IMR-90 (cell line): ENCODE data around the gene SH3D21. TPM values are rescaled to one million over a fixed set of nuclear protein-coding genes. Genes with fewer than 3 reads are reported as not detected.

Source experiments
- ATAC-seq: fragments of 200-7000 bp; cut with Tn5 transposase; 2 replicates; pipeline ENCODE4 v1.9.1; 2020; ENCODE audit warnings: low read depth, mild to moderate bottlenecking, moderate library complexity
- BruUV-seq: library from RNA; stranded (reverse); fragments of 400-500 nt; replicated peaks from 2 replicates; lab custom pipeline; 2021; lab: Mats Ljungman, UMichigan
- CTCF ChIA-PET: fragments of 300-600 bp; formaldehyde crosslinking; extraction: SDS; loops from one replicate; lab custom pipeline; 2021; ENCODE audit warnings: antibody characterized with exemption; lab: Yijun Ruan, JAX
- POLR2A ChIA-PET: fragments of 300-600 bp; sonication (Branson Sonifier 250); formaldehyde crosslinking; loops from one replicate; lab custom pipeline; 2022; ENCODE audit warnings: antibody characterized with exemption; ENCODE audit not compliant: unreplicated experiment; lab: Charles Lee
- DNase-seq: peaks from one replicate; pipeline ENCODE4 v3.0.0; 2013
- H2AFZ ChIP-seq: replicated peaks from 2 replicates; pipeline ENCODE3; 2013; ENCODE audit warnings: low read length, mild to moderate bottlenecking; ENCODE audit not compliant: poor library complexity
- H2AK5ac ChIP-seq: 2 replicates; pipeline ENCODE4 v1.6.1; 2013; ENCODE audit warnings: low read depth, low read length, inconsistent platforms
- H2AK9ac ChIP-seq: replicated peaks from 2 replicates; pipeline ENCODE3; 2013; ENCODE audit warnings: mild to moderate bottlenecking, low read depth, low read length, moderate library complexity; ENCODE audit not compliant: poor library complexity
- H2BK120ac ChIP-seq: 2 replicates; pipeline ENCODE4 v1.6.1; 2013; ENCODE audit warnings: low read depth, low read length, inconsistent platforms
- H2BK15ac ChIP-seq: 3 replicates; pipeline ENCODE4 v1.6.1; 2013; ENCODE audit warnings: low read depth, low read length, inconsistent platforms
- H2BK20ac ChIP-seq: 2 replicates; pipeline ENCODE4 v1.6.1; 2013; ENCODE audit warnings: low read depth, mild to moderate bottlenecking, inconsistent platforms, low read length, moderate library complexity
- H2BK5ac ChIP-seq: 2 replicates; pipeline ENCODE4 v1.6.1; 2013; ENCODE audit warnings: mild to moderate bottlenecking, low read depth, low read length, inconsistent platforms; ENCODE audit not compliant: poor library complexity, severe bottlenecking
- H3K14ac ChIP-seq: replicated peaks from 2 replicates; pipeline ENCODE4 v1.6.1; 2013; ENCODE audit warnings: low read depth, low read length, inconsistent platforms
- H3K18ac ChIP-seq: 2 replicates; pipeline ENCODE4 v1.6.1; 2013; ENCODE audit warnings: low read depth, low read length, control low read depth
- H3K23ac ChIP-seq: 2 replicates; pipeline ENCODE4 v1.6.1; 2013; ENCODE audit warnings: low read depth, low read length, inconsistent platforms
- H3K27ac ChIP-seq: 2 replicates; pipeline ENCODE4 v1.5.1; 2013; ENCODE audit warnings: mild to moderate bottlenecking, control low read depth, low read length; ENCODE audit not compliant: insufficient read depth
- H3K27me3 ChIP-seq: 2 replicates; pipeline ENCODE4 v1.6.1; 2013; ENCODE audit warnings: low read length; ENCODE audit not compliant: control insufficient read depth, insufficient read depth
- H3K36me3 ChIP-seq: 2 replicates; pipeline ENCODE4 v1.6.1; 2013; ENCODE audit warnings: low read length, mixed read lengths; ENCODE audit not compliant: control insufficient read depth, insufficient read depth
- H3K4ac ChIP-seq: 2 replicates; pipeline ENCODE4 v1.6.1; 2013; ENCODE audit warnings: low read depth, low read length, inconsistent platforms
- H3K4me1 ChIP-seq: 2 replicates; pipeline ENCODE4 v1.6.1; 2013; ENCODE audit warnings: low read length, mixed read lengths; ENCODE audit not compliant: control insufficient read depth, insufficient read depth
- H3K4me2 ChIP-seq: 2 replicates; pipeline ENCODE4 v1.6.1; 2013; ENCODE audit warnings: low read depth, mild to moderate bottlenecking, control low read depth, low read length, moderate library complexity
- H3K4me3 ChIP-seq: 2 replicates; pipeline ENCODE4 v1.5.1; 2013; ENCODE audit warnings: low read depth, mild to moderate bottlenecking, control low read depth, low read length, moderate library complexity; ENCODE audit not compliant: insufficient read depth
- H3K56ac ChIP-seq: 2 replicates; pipeline ENCODE4 v1.6.1; 2013; ENCODE audit warnings: low read length, inconsistent platforms; ENCODE audit not compliant: insufficient read depth; ENCODE audit errors: extremely low read depth
- H3K79me1 ChIP-seq, 2 experiments: 2 replicates each; pipeline ENCODE4 v1.6.1; 2013; ENCODE audit warnings: low read length in 2 of 2, inconsistent platforms in 1 of 2, low read depth in 1 of 2
- H3K9ac ChIP-seq: 2 replicates; pipeline ENCODE4 v1.6.1; 2013; ENCODE audit warnings: low read depth, low read length, control low read depth
- H3K9me1 ChIP-seq: 2 replicates; pipeline ENCODE4 v1.6.1; 2013; ENCODE audit warnings: low read length, inconsistent platforms; ENCODE audit not compliant: insufficient read depth
- H3K9me3 ChIP-seq: 2 replicates; pipeline ENCODE4 v1.6.1; 2013; ENCODE audit warnings: low read length; ENCODE audit not compliant: control insufficient read depth, insufficient read depth
- H4K20me1 ChIP-seq: 2 replicates; pipeline ENCODE4 v1.6.1; 2013; ENCODE audit warnings: low read length, inconsistent platforms; ENCODE audit not compliant: insufficient read depth
- H4K5ac ChIP-seq: 2 replicates; pipeline ENCODE4 v1.6.1; 2013; ENCODE audit warnings: mild to moderate bottlenecking, low read depth, low read length, control low read depth
- H4K8ac ChIP-seq, 2 experiments: 2 replicates each; pipeline ENCODE4 v1.6.1; 2013; ENCODE audit warnings: low read depth in 2 of 2, low read length in 2 of 2, control low read depth in 1 of 2, inconsistent platforms in 1 of 2
- H4K91ac ChIP-seq: 2 replicates; pipeline ENCODE4 v1.6.1; 2013; ENCODE audit warnings: low read depth, low read length, inconsistent platforms; ENCODE audit not compliant: insufficient read depth
- BHLHE40 ChIP-seq: fragments of 150-350 bp; IDR thresholded peaks from 2 replicates; pipeline ENCODE4 v1.6.1; 2016; ENCODE audit warnings: mild to moderate bottlenecking, low read depth, low read length
- CHD1 ChIP-seq: IDR thresholded peaks from 2 replicates; pipeline ENCODE4 v1.6.1; 2012; ENCODE audit warnings: low read depth, low read length, improper control_type of control experiment
- FOS ChIP-seq: fragments of 150-350 bp; IDR thresholded peaks from 2 replicates; pipeline ENCODE4 v1.6.1; 2016; ENCODE audit warnings: low read depth, low read length
- MAFK ChIP-seq: IDR thresholded peaks from 2 replicates; pipeline ENCODE4 v1.6.1; 2012; ENCODE audit warnings: low read depth, low read length, improper control_type of control experiment
- MXI1 ChIP-seq: IDR thresholded peaks from 2 replicates; pipeline ENCODE4 v1.6.1; 2012; ENCODE audit warnings: low read depth, mild to moderate bottlenecking, low read length, moderate library complexity, borderline replicate concordance
- RAD21 ChIP-seq: IDR thresholded peaks from 2 replicates; pipeline ENCODE4 v1.6.1; 2012; ENCODE audit warnings: low read length, improper control_type of control experiment
- SMC3 ChIP-seq: fragments of 150-350 bp; IDR thresholded peaks from 2 replicates; pipeline ENCODE4 v1.6.1; 2016; ENCODE audit warnings: low read depth, mild to moderate bottlenecking, antibody characterized with exemption, low read length, moderate library complexity
- USF2 ChIP-seq: fragments of 150-350 bp; IDR thresholded peaks from 2 replicates; pipeline ENCODE4 v1.6.1; 2017; ENCODE audit warnings: mild to moderate bottlenecking, antibody characterized with exemption, low read length, low read depth
- WGBS, 2 experiments: methylation state at CpG; one replicate each; pipeline versions ENCODE4 v1.1.5 to v1.1.7; 2013; ENCODE audit warnings: missing lambda C conversion rate in 2 of 2; ENCODE audit not compliant: insufficient read length in 1 of 2; ENCODE audit errors: extremely low coverage in 2 of 2; 5-methylcytosine and 5-hydroxymethylcytosine counted together
- dilution Hi-C: fragments of 300-500 bp; cut with HindIII; formaldehyde crosslinking; loops from one replicate; pipeline ENCODE4 v1.14.3; 2018; ENCODE audit warnings: low sequenced_read_pairs; ENCODE audit not compliant: unreplicated experiment
- in situ Hi-C: fragments of 300-500 bp; cut with MboI; formaldehyde crosslinking; loops from 3 replicates; pipeline ENCODE4 v1.14.3; 2019; ENCODE audit warnings: low sequenced_read_pairs, inconsistent platforms, mixed read lengths
- intact Hi-C: fragments of 100-400 bp; cut with micrococcal nuclease; formaldehyde crosslinking; loops from 2 replicates; pipeline ENCODE4 v1.10.0; 2022
- polyA plus RNA-seq, 3 experiments: library from polyadenylated mRNA; depleted of rRNA; stranded (reverse); fragments of >200 nt; gene quantifications; 2 replicates each; pipeline ENCODE4 v1.2.3, GENCODE V29; 2012; ENCODE audit warnings: low replicate concordance in 1 of 3
- total RNA-seq: library from RNA; depleted of rRNA; stranded (reverse); fragments of >200 nt; gene quantifications from 2 replicates; pipeline ENCODE4 v1.2.3, GENCODE V29; 2012

The SH3D21 gene
- total and polyA plus RNA-seq, 2 of the 4 experiments (the other 2 are of a cell fraction), result 1.8 to 11.9 TPM

GRCh38 chr1:36279789-36280296 is 26.3 kb upstream of the SH3D21 start:
- Histone ChIP-seq H3K4me2 (no peak overlapping the region), H3K4me3 (no peak overlapping the region), H3K4ac (no peak overlapping the region), H3K27me3 (no peaks in the 10 kb centered on the region), H2AK9ac (no peak overlapping the region), H2BK15ac (no peak overlapping the region), H3K9me3 (no peaks in the 10 kb centered on the region), H4K91ac (no peak overlapping the region), H3K56ac (no peak overlapping the region), H3K79me1 (peaks cover 18 to 47% of the 10 kb centered on the region in 2 experiments), H3K18ac (no peak overlapping the region), H3K4me1 (peaks cover 3% of the 10 kb centered on the region; the same call in 1 of the 2 replicates), H2AFZ (no peak overlapping the region), H3K9ac (no peak overlapping the region), H4K20me1 (peaks cover 47% of the 10 kb centered on the region), H3K23ac (no peak overlapping the region), H2AK5ac (no peak overlapping the region), H4K8ac (no peak overlapping the region), H3K36me3 (peaks cover 9% of the 10 kb centered on the region), H3K14ac (no peak overlapping the region), H2BK20ac (no peak overlapping the region), H4K5ac (no peak overlapping the region), H2BK5ac (no peak overlapping the region), H2BK120ac (no peak overlapping the region), H3K27ac (no peak overlapping the region), H3K9me1 (no peaks in the 10 kb centered on the region)
- no peak for ATAC-seq
- CTCF ChIA-PET, result no interaction called here
- DNase-seq, result no peak
- intact Hi-C loops, result no loop called here
- BruUV-seq, result no TSS peak
- POLR2A ChIA-PET, result no interaction called here
- dilution Hi-C loops, result no loop called here
- TF ChIP-seq USF2, result no peak
- no peak for TF ChIP-seq MAFK
- no peak for TF ChIP-seq MXI1
- TF ChIP-seq RAD21, result no peak
- no peak for TF ChIP-seq SMC3
- no peak for TF ChIP-seq CHD1
- no peak for TF ChIP-seq BHLHE40
- TF ChIP-seq FOS, result no peak
- WGBS, 2 experiments, result 90% methylated on average over 4 of the region's 7 CpGs; no CpG with 5 or more reads in 1 of the 2 experiments
- in situ Hi-C loops, result no loop called here
